Liver (tissue), 9 donors: ENCODE results near the gene ALK. TPM values are rescaled to one million over a fixed set of nuclear protein-coding genes. Genes with fewer than 3 reads are reported as not detected.

Experiments used
- DNase-seq: peaks from one replicate; pipeline ENCODE4 v3.0.0-alpha.2; 2017; ENCODE audit warnings: low spot score
- H3K27ac ChIP-seq, 2 donors: one replicate each; pipeline ENCODE4 v1.7.0; 2013; ENCODE audit warnings: inconsistent platforms in 2 of 2, low read length in 2 of 2, control low read depth in 1 of 2, low read depth in 1 of 2, mild to moderate bottlenecking in 1 of 2
- H3K27me3 ChIP-seq, 4 donors: one replicate each; pipeline versions ENCODE4 v1.6.1 to v1.7.0; 2013; ENCODE audit warnings: low read length in 3 of 4, inconsistent platforms in 1 of 4, mild to moderate bottlenecking in 1 of 4, moderate library complexity in 1 of 4; ENCODE audit not compliant: control insufficient read depth in 4 of 4, insufficient read depth in 4 of 4
- H3K36me3 ChIP-seq, 4 donors: one replicate each; pipeline versions ENCODE4 v1.6.1 to v1.7.0; 2013; ENCODE audit warnings: low read length in 3 of 4, mild to moderate bottlenecking in 3 of 4, low read depth in 1 of 4, moderate library complexity in 1 of 4; ENCODE audit not compliant: control insufficient read depth in 4 of 4, insufficient read depth in 3 of 4
- H3K4me1 ChIP-seq, 4 donors: one replicate each; pipeline versions ENCODE4 v1.6.1 to v1.7.0; 2013; ENCODE audit warnings: low read length in 3 of 4, mild to moderate bottlenecking in 3 of 4, moderate library complexity in 1 of 4; ENCODE audit not compliant: control insufficient read depth in 4 of 4, insufficient read depth in 4 of 4
- H3K4me3 ChIP-seq, 3 donors: one replicate each; pipeline versions ENCODE4 v1.6.1 to v1.7.0; 2013; ENCODE audit warnings: low read length in 3 of 3, control low read depth in 1 of 3, low read depth in 1 of 3, mild to moderate bottlenecking in 1 of 3
- H3K9ac ChIP-seq, 2 donors: one replicate each; pipeline ENCODE4 v1.7.0; 2013; ENCODE audit warnings: low read length in 2 of 2, mild to moderate bottlenecking in 2 of 2, moderate library complexity in 2 of 2, control low read depth in 1 of 2, low read depth in 1 of 2
- H3K9me3 ChIP-seq, 4 donors: one replicate each; pipeline versions ENCODE4 v1.6.1 to v1.7.0; 2013; ENCODE audit warnings: low read length in 3 of 4; ENCODE audit not compliant: control insufficient read depth in 4 of 4
- CTCF ChIP-seq: fragments of 150-350 bp; IDR thresholded peaks from 2 replicates; pipeline ENCODE4 v1.5.1; 2017; ENCODE audit warnings: improper control_type of control experiment, low read depth, low read length; ENCODE audit not compliant: missing input control
- EGR1 ChIP-seq, 2 donors: IDR thresholded peaks; 2 replicates each; pipeline ENCODE4 v1.6.1; 2016 to 2018; ENCODE audit warnings: antibody characterized with exemption in 2 of 2, low read depth in 2 of 2
- FOXA1 ChIP-seq: IDR thresholded peaks from 2 replicates; pipeline ENCODE4 v1.6.1; 2016; ENCODE audit warnings: antibody characterized with exemption
- GABPA ChIP-seq, 2 donors: IDR thresholded peaks in 1 of 2; conservative IDR thresholded peaks in 1 of 2; 2 replicates each; pipeline ENCODE4 v1.6.1; 2016; ENCODE audit warnings: antibody characterized with exemption in 2 of 2, mild to moderate bottlenecking in 1 of 2, moderate library complexity in 1 of 2
- HNF4A ChIP-seq, 2 donors: conservative IDR thresholded peaks; 2 replicates each; pipeline ENCODE4 v1.6.1; 2016; ENCODE audit warnings: antibody characterized with exemption in 2 of 2, mild to moderate bottlenecking in 2 of 2
- HNF4G ChIP-seq: IDR thresholded peaks from 2 replicates; pipeline ENCODE4 v1.6.1; 2016; ENCODE audit warnings: antibody characterized with exemption
- JUND ChIP-seq, 2 donors: IDR thresholded peaks; 2 replicates each; pipeline ENCODE4 v1.6.1; 2016; ENCODE audit warnings: antibody characterized with exemption in 2 of 2
- NR2F2 ChIP-seq: IDR thresholded peaks from 2 replicates; pipeline ENCODE4 v1.6.1; 2016; ENCODE audit warnings: antibody characterized with exemption
- REST ChIP-seq: IDR thresholded peaks from 2 replicates; pipeline ENCODE4 v1.6.1; 2016; ENCODE audit warnings: antibody characterized with exemption, mild to moderate bottlenecking
- SP1 ChIP-seq: IDR thresholded peaks from 2 replicates; pipeline ENCODE4 v1.6.1; 2018; ENCODE audit warnings: antibody characterized with exemption, mild to moderate bottlenecking
- TAF1 ChIP-seq: conservative IDR thresholded peaks from 2 replicates; pipeline ENCODE4 v1.6.1; 2016; ENCODE audit warnings: antibody characterized with exemption, mild to moderate bottlenecking
- YY1 ChIP-seq: IDR thresholded peaks from 2 replicates; pipeline ENCODE4 v1.6.1; 2016; ENCODE audit warnings: antibody characterized with exemption, mild to moderate bottlenecking
- ZBTB33 ChIP-seq: IDR thresholded peaks from 2 replicates; pipeline ENCODE4 v1.6.1; 2016; ENCODE audit warnings: antibody characterized with exemption
- WGBS: extraction: QIAGEN DNeasy Blood & Tissue Kit; methylation state at CpG from one replicate; pipeline ENCODE4 v1.1.7; 2013; 5-methylcytosine and 5-hydroxymethylcytosine counted together
- polyA plus RNA-seq, 2 donors: library from polyadenylated mRNA; stranded (reverse) in 1 of 2; unstranded in 1 of 2; fragments of 200-250 nt in 1 of 2; fragments of >200 nt in 1 of 2; fragmentation: Nextera tagmentation in 1 of 2; extraction: Ambion mirVana in 1 of 2; gene quantifications; one replicate each; pipeline versions ENCODE4 v1.2.1 to v1.2.3, GENCODE V29; 2013 to 2015
- total RNA-seq, 2 donors: library from RNA; depleted of rRNA; stranded (reverse); fragments of >200 nt; gene quantifications; one replicate each; pipeline ENCODE4 v1.2.3, GENCODE V29; 2014
- TF ChIP-seq, protein P1 (sequence below): IDR thresholded peaks from 2 replicates; pipeline ENCODE4 v1.6.1; 2016; ENCODE audit warnings: antibody characterized with exemption
- TF ChIP-seq, protein P2 (sequence below): IDR thresholded peaks from 2 replicates; pipeline ENCODE4 v1.6.1; 2016; ENCODE audit warnings: antibody characterized with exemption
- donor health status: healthy.
- donor health status: healthy.
- donor health status: healthy.
- donor health status: healthy.
- donor health status: healthy.

ALK gene
- total and polyA plus RNA-seq, 4 donors = under 0.01 TPM; not detected in 3

DNA sequence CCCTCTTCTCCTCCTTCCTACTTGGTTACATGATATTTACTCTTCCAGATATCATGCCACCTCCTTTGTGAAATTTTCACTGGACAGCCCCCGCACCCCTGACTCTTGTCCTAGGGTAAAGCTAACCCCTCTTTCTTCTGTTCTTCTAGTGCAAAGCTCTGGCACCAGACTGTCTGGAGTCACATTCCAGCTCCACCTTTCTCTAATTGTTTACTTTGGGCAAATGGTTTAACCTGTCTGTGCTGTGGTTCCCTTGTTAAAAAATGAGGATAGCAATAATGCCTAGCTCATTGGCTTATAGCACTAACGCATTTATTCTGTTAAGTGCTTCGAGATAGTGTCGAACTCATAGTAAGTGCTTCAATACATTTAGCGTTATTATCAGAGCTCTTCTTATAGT, 306.2 kb downstream of the ALK start:
- peaks cover 0 to 8% (median 2%) of the 10 kb centered on the region in 4 donors for H3K4me1 ChIP-seq
- H3K27me3 ChIP-seq = no peaks in the 10 kb centered on the region
- DNase-seq = no peak
- no peaks in the 10 kb centered on the region for H3K9me3 ChIP-seq
- H3K9ac ChIP-seq = no peak overlapping the region
- no peak for TF ChIP-seq SP1
- H3K36me3 ChIP-seq = no peaks in the 10 kb centered on the region
- WGBS = 89% methylated on average over 5 of the region's 5 CpGs
- H3K4me3 ChIP-seq = no peak overlapping the region
- no peak overlapping the region for H3K27ac ChIP-seq

DNA sequence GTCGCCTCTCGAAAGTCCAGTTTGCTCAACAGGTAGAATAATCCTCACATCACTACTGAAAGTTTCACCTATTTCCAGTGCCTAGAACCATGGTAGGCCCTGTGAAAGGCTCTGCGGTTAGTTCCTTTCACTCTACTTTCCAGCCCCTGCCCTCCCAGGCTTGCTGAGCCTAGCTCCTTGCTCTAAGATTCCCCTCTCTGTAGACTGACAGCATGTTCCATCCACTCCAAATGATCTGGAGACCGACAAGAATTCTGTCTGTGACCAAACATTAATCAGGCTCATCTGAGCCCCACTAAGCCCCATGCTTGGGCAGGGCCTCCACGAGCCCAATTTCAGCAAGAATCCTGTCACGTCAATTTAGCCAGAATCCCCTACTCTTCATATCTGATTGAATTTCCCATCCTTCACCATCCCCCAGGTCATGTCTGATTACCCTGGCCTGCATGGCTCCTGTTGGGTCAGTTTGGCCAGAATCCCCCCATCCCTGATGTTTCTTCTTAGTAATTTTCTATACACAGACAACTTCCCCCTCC, 307.0 kb downstream of the ALK start:
- no peak for DNase-seq
- WGBS = 77% methylated on average over 6 of the region's 6 CpGs
- no peaks in the 10 kb centered on the region for H3K27me3 ChIP-seq

More for the DNA sequence above, 307.0 kb downstream of the ALK start:
- H3K9ac ChIP-seq = no peak overlapping the region
- peaks cover 0 to 8% (median 2%) of the 10 kb centered on the region in 4 donors for H3K4me1 ChIP-seq
- no peaks in the 10 kb centered on the region for H3K9me3 ChIP-seq
- no peak overlapping the region for H3K4me3 ChIP-seq
- TF ChIP-seq NR2F2 (no peak), JUND (IDR thresholded peaks at IDR 0.05) (no peak), EGR1 (IDR thresholded peaks at IDR 0.05; ENCODE audit: low read depth in 2 of 2) (no peak), HNF4G (no peak), REST (no peak), ZBTB33 (no peak), TAF1 (no peak), YY1 (no peak), HNF4A (conservative IDR thresholded peaks at IDR 0.05) (no peak), CTCF (no peak), SP1 (no peak), FOXA1 (no peak), GABPA (IDR thresholded peaks at IDR 0.05 in 1 of 2, conservative IDR thresholded peaks at IDR 0.05 in 1 of 2) (no peak)
- TF ChIP-seq, protein P1, sequence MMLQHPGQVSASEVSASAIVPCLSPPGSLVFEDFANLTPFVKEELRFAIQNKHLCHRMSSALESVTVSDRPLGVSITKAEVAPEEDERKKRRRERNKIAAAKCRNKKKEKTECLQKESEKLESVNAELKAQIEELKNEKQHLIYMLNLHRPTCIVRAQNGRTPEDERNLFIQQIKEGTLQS = no peak
- TF ChIP-seq, protein P2, sequence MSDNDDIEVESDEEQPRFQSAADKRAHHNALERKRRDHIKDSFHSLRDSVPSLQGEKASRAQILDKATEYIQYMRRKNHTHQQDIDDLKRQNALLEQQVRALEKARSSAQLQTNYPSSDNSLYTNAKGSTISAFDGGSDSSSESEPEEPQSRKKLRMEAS = no peak
- no peak overlapping the region for H3K27ac ChIP-seq
- no peaks in the 10 kb centered on the region for H3K36me3 ChIP-seq
